OCI-LY1 (cell line): ENCODE measurements around the gene CNIH4.

ENCODE experiments used
- H2AFZ ChIP-seq: fragments of 200-600 bp; sonication (generic), shearing (Covaris generic); 2 replicates; pipeline ENCODE4 v1.6.0; 2014; ENCODE audit warnings: antibody characterized with exemption, mild to moderate bottlenecking, low read length
- H3F3A ChIP-seq: fragments of 200-600 bp; sonication (generic), shearing (Covaris generic); 2 replicates; pipeline ENCODE4 v1.6.0; 2014; ENCODE audit warnings: mild to moderate bottlenecking, antibody characterized with exemption, low read length, moderate library complexity; ENCODE audit not compliant: insufficient read depth
- H3K27ac ChIP-seq: fragments of 200-600 bp; sonication (generic); 2 replicates; pipeline ENCODE4 v1.5.1; 2014; ENCODE audit warnings: low read length, mixed run types, mild to moderate bottlenecking, low read depth; ENCODE audit not compliant: poor library complexity, severe bottlenecking
- H3K27me3 ChIP-seq: fragments of 200-600 bp; sonication (generic); 2 replicates; pipeline ENCODE4 v1.6.0; 2014; ENCODE audit warnings: antibody characterized with exemption, mild to moderate bottlenecking, low read length, moderate library complexity; ENCODE audit not compliant: insufficient read depth
- H3K36me3 ChIP-seq: fragments of 200-600 bp; sonication (generic); 2 replicates; pipeline ENCODE4 v1.6.1; 2014; ENCODE audit warnings: mild to moderate bottlenecking, antibody characterized with exemption, low read length, moderate library complexity, mixed read lengths; ENCODE audit not compliant: insufficient read depth
- H3K4me1 ChIP-seq: fragments of 200-600 bp; sonication (generic); 2 replicates; pipeline ENCODE4 v1.5.1; 2014; ENCODE audit warnings: mild to moderate bottlenecking, low read length, moderate library complexity; ENCODE audit not compliant: insufficient read depth, severe bottlenecking
- H3K4me2 ChIP-seq: fragments of 200-600 bp; sonication (generic), shearing (Covaris generic); 2 replicates; pipeline ENCODE4 v1.6.1; 2014; ENCODE audit warnings: low read length
- H3K4me3 ChIP-seq: fragments of 200-600 bp; sonication (generic); 2 replicates; pipeline ENCODE4 v1.5.1; 2014; ENCODE audit warnings: low read length, low read depth, mild to moderate bottlenecking, mixed read lengths; ENCODE audit not compliant: poor library complexity, severe bottlenecking
- H3K79me2 ChIP-seq: fragments of 200-600 bp; shearing (Covaris generic); 2 replicates; pipeline ENCODE4 v1.6.1; 2016; ENCODE audit warnings: mixed run types, low read length, mixed read lengths; ENCODE audit not compliant: insufficient read depth
- H3K9ac ChIP-seq: fragments of 200-600 bp; sonication (generic), shearing (Covaris generic); 2 replicates; pipeline ENCODE4 v1.6.1; 2014; ENCODE audit warnings: mild to moderate bottlenecking, low read length, mixed read lengths
- H3K9me2 ChIP-seq: fragments of 200-600 bp; sonication (generic), shearing (Covaris generic); 2 replicates; pipeline ENCODE4 v1.6.1; 2014; ENCODE audit warnings: low read depth, mild to moderate bottlenecking, low read length, mixed read lengths
- H3K9me3 ChIP-seq: fragments of 200-600 bp; shearing (Covaris generic); 2 replicates; pipeline ENCODE4 v1.6.1; 2014; ENCODE audit warnings: low read length, mixed read lengths
- H4K20me1 ChIP-seq: fragments of 200-600 bp; sonication (generic), shearing (Covaris generic); 2 replicates; pipeline ENCODE4 v1.6.0; 2016; ENCODE audit warnings: mild to moderate bottlenecking, low read length; ENCODE audit not compliant: insufficient read depth
- CTCF ChIP-seq: fragments of 200-600 bp; sonication (generic), shearing (Covaris generic); IDR thresholded peaks from 2 replicates; pipeline ENCODE4 v1.5.1; 2017; ENCODE audit warnings: mild to moderate bottlenecking, antibody characterized with exemption, low read length, moderate library complexity, mixed read lengths
- EZH2 ChIP-seq: fragments of 200-600 bp; sonication (generic), shearing (Covaris generic); IDR thresholded peaks from 2 replicates; pipeline ENCODE4 v1.8.0; 2017; ENCODE audit warnings: borderline replicate concordance, mixed run types, mild to moderate bottlenecking, antibody characterized with exemption, low read length, moderate library complexity, mixed read lengths

The CNIH4 gene

GRCh38 chr1:224375059-224375458, 18.4 kb downstream of the CNIH4 start:
- Histone ChIP-seq H3K4me3 (no peak overlapping the region), H3K27me3 (no peaks in the 10 kb centered on the region), H3K79me2 (no peaks in the 10 kb centered on the region), H3F3A (no peaks in the 10 kb centered on the region), H3K4me1 (no peaks in the 10 kb centered on the region), H3K27ac (no peak overlapping the region), H3K4me2 (no peak overlapping the region), H2AFZ (no peak overlapping the region), H3K9me2 (no peaks in the 10 kb centered on the region), H3K36me3 (peaks cover 66% of the 10 kb centered on the region), H3K9me3 (no peaks in the 10 kb centered on the region), H4K20me1 (no peaks in the 10 kb centered on the region), H3K9ac (no peak overlapping the region)
- TF ChIP-seq CTCF: no peak
- TF ChIP-seq EZH2: no peak

DNA sequence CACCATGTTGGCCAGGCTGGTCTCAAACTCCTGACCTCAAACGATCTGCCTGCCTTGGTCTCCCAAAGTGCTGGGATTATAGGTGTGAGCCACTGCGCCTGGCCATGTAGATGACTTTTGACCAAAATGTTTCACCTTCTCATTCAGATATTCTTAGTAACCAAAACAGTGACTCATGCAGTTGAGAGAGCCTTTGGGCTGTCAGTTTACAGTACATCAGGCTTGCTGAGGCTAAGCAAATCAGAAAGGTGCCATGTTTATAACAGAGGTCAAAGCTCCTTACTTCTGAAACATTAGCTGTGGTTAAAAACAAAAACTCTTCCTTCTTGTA, 21.0 kb downstream of the CNIH4 start:
- peaks cover 43% of the 10 kb centered on the region for H3K36me3 ChIP-seq
- H3K9me2 ChIP-seq: no peaks in the 10 kb centered on the region
- no peaks in the 10 kb centered on the region for H3K27me3 ChIP-seq
- H3F3A ChIP-seq: no peaks in the 10 kb centered on the region
- H3K9ac ChIP-seq: no peak overlapping the region
- H3K4me1 ChIP-seq: no peaks in the 10 kb centered on the region
- TF ChIP-seq EZH2: no peak
- no peaks in the 10 kb centered on the region for H3K79me2 ChIP-seq
- no peak overlapping the region for H2AFZ ChIP-seq
- no peaks in the 10 kb centered on the region for H4K20me1 ChIP-seq
- H3K4me2 ChIP-seq: no peak overlapping the region
- no peak overlapping the region for H3K4me3 ChIP-seq
- H3K27ac ChIP-seq: no peak overlapping the region
- H3K9me3 ChIP-seq: no peaks in the 10 kb centered on the region

DNA sequence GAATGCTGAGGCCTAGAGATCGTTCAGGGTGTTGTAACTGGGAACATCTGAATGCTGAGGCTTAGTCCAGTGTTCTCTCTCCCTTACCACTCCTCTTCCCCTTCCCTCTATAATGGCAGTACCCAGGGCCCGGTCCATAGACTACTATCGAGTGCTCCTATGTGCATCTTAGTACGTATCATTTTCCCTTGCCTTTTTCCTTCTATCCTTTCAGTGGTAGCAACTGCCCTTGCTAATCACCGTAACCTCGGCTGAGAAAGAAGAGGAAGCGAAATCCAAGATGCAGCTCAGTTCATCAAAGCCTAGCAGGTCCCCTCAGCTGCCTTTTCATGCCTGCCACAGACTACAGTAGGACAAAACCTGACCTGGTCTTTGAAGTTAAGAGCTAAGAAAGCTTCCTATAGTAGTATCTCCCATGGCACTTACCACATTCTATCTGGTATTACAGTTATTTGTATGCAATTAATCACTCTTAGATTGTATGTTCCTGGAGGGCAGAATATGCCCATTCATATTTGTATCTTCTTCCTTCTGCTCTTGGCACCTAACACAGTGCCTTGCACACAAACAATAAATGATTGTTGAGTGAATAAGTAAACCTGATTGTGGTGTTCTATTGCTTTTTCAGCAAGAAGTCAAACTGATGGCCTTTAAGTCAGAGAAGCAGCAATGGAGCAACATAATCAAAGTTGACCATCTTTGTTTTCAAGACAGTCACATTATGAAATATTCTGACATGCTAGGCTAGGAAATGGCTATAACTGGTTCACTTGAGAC, 22.4 kb downstream of the CNIH4 start:
- H3K27ac ChIP-seq: no peak overlapping the region
- no peaks in the 10 kb centered on the region for H4K20me1 ChIP-seq
- no peak overlapping the region for H3K4me2 ChIP-seq
- TF ChIP-seq CTCF: no peak
- TF ChIP-seq EZH2: no peak
- peaks cover 31% of the 10 kb centered on the region for H3K36me3 ChIP-seq
- H3K79me2 ChIP-seq: no peaks in the 10 kb centered on the region
- H2AFZ ChIP-seq: no peak overlapping the region
- no peaks in the 10 kb centered on the region for H3K27me3 ChIP-seq
- no peaks in the 10 kb centered on the region for H3K4me1 ChIP-seq
- no peaks in the 10 kb centered on the region for H3K9me3 ChIP-seq
- H3K4me3 ChIP-seq: no peak overlapping the region
- H3K9me2 ChIP-seq: no peaks in the 10 kb centered on the region
- H3K9ac ChIP-seq: no peak overlapping the region
- no peaks in the 10 kb centered on the region for H3F3A ChIP-seq

DNA sequence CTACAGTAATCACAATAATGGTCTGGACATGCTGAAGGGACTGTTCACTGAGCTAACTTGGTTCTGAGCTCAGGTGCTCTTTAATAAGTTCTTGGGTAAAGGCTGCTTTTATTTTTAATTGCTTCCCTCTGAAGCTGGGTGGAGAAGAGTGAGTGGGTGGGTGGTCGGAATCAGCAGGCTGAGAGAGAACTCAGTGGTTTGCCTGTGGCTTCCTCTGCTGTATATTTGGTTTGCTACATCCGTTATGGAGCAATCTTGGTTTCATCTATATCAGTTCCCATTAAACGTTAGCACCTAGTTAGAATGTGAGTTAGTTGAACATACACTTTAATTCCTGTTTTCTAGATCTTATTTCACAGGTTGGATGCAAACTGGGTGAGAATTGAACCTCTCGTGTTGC, 23.3 kb downstream of the CNIH4 start:
- TF ChIP-seq EZH2: no peak
- H3K4me3 ChIP-seq: no peak overlapping the region
- H3K27me3 ChIP-seq: no peaks in the 10 kb centered on the region
- no peaks in the 10 kb centered on the region for H3K9me3 ChIP-seq
- H2AFZ ChIP-seq: no peak overlapping the region
- no peak overlapping the region for H3K27ac ChIP-seq
- no peaks in the 10 kb centered on the region for H3F3A ChIP-seq
- peaks cover 24% of the 10 kb centered on the region for H3K36me3 ChIP-seq
- no peaks in the 10 kb centered on the region for H4K20me1 ChIP-seq
- no peak overlapping the region for H3K9ac ChIP-seq
- H3K4me1 ChIP-seq: no peaks in the 10 kb centered on the region
- no peaks in the 10 kb centered on the region for H3K79me2 ChIP-seq
- no peaks in the 10 kb centered on the region for H3K9me2 ChIP-seq
- no peak overlapping the region for H3K4me2 ChIP-seq
